Measurements from ENCODE around the gene CISD2. TPM values are rescaled to one million over a fixed set of nuclear protein-coding genes. Genes with fewer than 3 reads are reported as not detected.
A peak's percentile ranks its signal among the peaks of the same experiment; 100 is the strongest.
"Not testable (repeated sequence)": the region's sequence is repeated elsewhere in the genome, so short reads cannot be mapped to it uniquely, and the experiment has no call there.

The CISD2 gene
- total RNA-seq, 5 donors from 2014 or later (not counting 1 experiment from before 2014, with no cell fraction given): 12.2 to 14.2 (median 13.1) TPM

GRCh38 chr4:102867278-102868152 is 1.3 kb upstream of the CISD2 start:
- 63% methylated on average over 4 of the region's 12 CpGs for WGBS (ENCODE audit: insufficient coverage)
- Mint-ChIP-seq H3K4me1 (peaks cover 48 to 65% (median 63%) of the 10 kb centered on the region in 3 donors), H3K27me3 (no peaks in the 10 kb centered on the region), H3K36me3 (peaks cover 2% of the 10 kb centered on the region), H3K27ac (peak overlapping the region; percentile 95 to 96), H3K9me3 (no peaks in the 10 kb centered on the region), H3K4me3 (peak overlapping the region; percentile 91 to 98 (median 96))
- H3K4me3 ChIP-seq (ENCODE audit: control insufficient read depth in 1 of 2, extremely low read depth in 1 of 2, low read length in 1 of 2): peak overlapping the region; percentile 85 to 87
- H3K36me3 ChIP-seq (ENCODE audit: control insufficient read depth in 2 of 2, extremely low read depth in 1 of 2, insufficient read depth in 1 of 2, low read length in 1 of 2): no peaks in the 10 kb centered on the region
- no peak for ATAC-seq (replicated peaks in 1 of 4)
- H3K4me1 ChIP-seq (ENCODE audit: control insufficient read depth in 1 of 2, extremely low read depth in 1 of 2, insufficient read depth in 2 of 2, low read length in 2 of 2): peaks cover 14 to 39% of the 10 kb centered on the region in 2 experiments
- POLR2A ChIA-PET: interaction anchor here (0.6 to 3.5 kb wide), 6 partner anchors 16 to 443 kb away, joined by 3 to 65 read pairs (median 5); partner anchors contain the start of gene UBE2D3 (in 1 of the 2)
- no peaks in the 10 kb centered on the region for H3K9me3 ChIP-seq
- peak in 1 of 35 experiments; percentile 16 for DNase-seq
- CTCF ChIA-PET: interaction anchor here (0.6 to 3.2 kb wide), 3 partner anchors 27 to 436 kb away, joined by 3 to 36 read pairs (median 7); partner anchors contain the start of gene UBE2D3 (in 1 of the 2)
- H3K27me3 ChIP-seq (replicated peaks in 1 of 2; ENCODE audit: control insufficient read depth in 2 of 2, extremely low read depth in 1 of 2, insufficient read depth in 2 of 2, low read length in 1 of 2): no peaks in the 10 kb centered on the region
- H3K27ac ChIP-seq (ENCODE audit: low read length): peak overlapping the region; percentile 93

- H3K9me3 ChIP-seq: no peaks in the 10 kb centered on the region
- Mint-ChIP-seq H3K4me1 (peaks cover 55 to 69% (median 67%) of the 10 kb centered on the region in 3 donors), H3K4me3 (peak overlapping the region; percentile 91 to 98 (median 96)), H3K27ac (peak overlapping the region; percentile 95 to 96), H3K9me3 (no peaks in the 10 kb centered on the region), H3K36me3 (peaks cover 6% of the 10 kb centered on the region), H3K27me3 (no peaks in the 10 kb centered on the region)
- 7% methylated on average over 13 of the region's 23 CpGs for WGBS (ENCODE audit: insufficient coverage)
- peaks cover 14 to 39% of the 10 kb centered on the region in 2 experiments for H3K4me1 ChIP-seq (ENCODE audit: control insufficient read depth in 1 of 2, extremely low read depth in 1 of 2, insufficient read depth in 2 of 2, low read length in 2 of 2)
- no peaks in the 10 kb centered on the region for H3K27me3 ChIP-seq (replicated peaks in 1 of 2; ENCODE audit: control insufficient read depth in 2 of 2, extremely low read depth in 1 of 2, insufficient read depth in 2 of 2, low read length in 1 of 2)
- peak overlapping the region; percentile 93 for H3K27ac ChIP-seq (ENCODE audit: low read length)
- CTCF ChIA-PET: interaction anchor here (0.6 to 3.2 kb wide), 6 partner anchors 27 to 437 kb away, joined by 3 to 36 read pairs (median 6); partner anchors contain the start of genes MANBA (in 1 of the 2) and UBE2D3 (in 1 of the 2)
- peak in 10 of 35 experiments; percentile 0 to 15 (median 2) for DNase-seq
- H3K4me3 ChIP-seq (ENCODE audit: control insufficient read depth in 1 of 2, extremely low read depth in 1 of 2, low read length in 1 of 2): peak overlapping the region; percentile 85 to 87
- no peaks in the 10 kb centered on the region for H3K36me3 ChIP-seq (ENCODE audit: control insufficient read depth in 2 of 2, extremely low read depth in 1 of 2, insufficient read depth in 1 of 2, low read length in 1 of 2)
- POLR2A ChIA-PET: interaction anchor here (0.6 to 3.5 kb wide), 6 partner anchors 41 to 444 kb away, joined by 3 to 65 read pairs (median 6); partner anchors contain the start of genes MANBA (in 1 of the 2) and UBE2D3 (in 1 of the 2)
- peak in 2 of 4 experiments; percentile 36 to 45 for ATAC-seq (replicated peaks in 1 of 4)
These were observed 525 bp upstream of the CISD2 start for GRCh38 chr4:102868153-102868780.

- 4% methylated on average over 2 of the region's 19 CpGs for WGBS (ENCODE audit: insufficient coverage)
- H3K4me3 Mint-ChIP-seq: peak overlapping the region; percentile 91 to 98 (median 96)
These were observed 891 bp downstream of the CISD2 start for GRCh38 chr4:102869569-102870197.

GRCh38 chr4:102871772-102872171 is 3.0 kb downstream of the CISD2 start:
- POLR2A ChIA-PET: interaction anchor here in 1 of 2 donors (1.8 kb wide), 1 partner anchor 44 kb away, joined by 6 read pairs; the partner anchor contains the start of gene UBE2D3
- Mint-ChIP-seq H3K9me3 (no peaks in the 10 kb centered on the region), H3K4me3 (no peak overlapping the region), H3K27ac (peak overlapping the region in 1 of 2 donors; percentile 9), H3K36me3 (peaks cover 37% of the 10 kb centered on the region), H3K4me1 (peaks cover 31 to 57% (median 53%) of the 10 kb centered on the region in 3 donors), H3K27me3 (no peaks in the 10 kb centered on the region)
- ATAC-seq (replicated peaks in 1 of 4) (no peak), DNase-seq (no peak)
- CTCF ChIA-PET: no interaction called here
- whole genome bisulfite sequencing (ENCODE audit: insufficient coverage): no CpG with 5 or more reads among the region's 2 CpGs
- no peaks in the 10 kb centered on the region for H3K9me3 ChIP-seq
- no peaks in the 10 kb centered on the region for H3K27me3 ChIP-seq (replicated peaks in 1 of 2; ENCODE audit: control insufficient read depth in 2 of 2, extremely low read depth in 1 of 2, insufficient read depth in 2 of 2, low read length in 1 of 2)
- no peak overlapping the region for H3K27ac ChIP-seq (ENCODE audit: low read length)
- peaks cover 14 to 23% of the 10 kb centered on the region in 2 experiments for H3K4me1 ChIP-seq (ENCODE audit: control insufficient read depth in 1 of 2, extremely low read depth in 1 of 2, insufficient read depth in 2 of 2, low read length in 2 of 2)
- H3K4me3 ChIP-seq (ENCODE audit: control insufficient read depth in 1 of 2, extremely low read depth in 1 of 2, low read length in 1 of 2): no peak overlapping the region
- H3K36me3 ChIP-seq (ENCODE audit: control insufficient read depth in 2 of 2, extremely low read depth in 1 of 2, insufficient read depth in 1 of 2, low read length in 1 of 2): peaks cover 0 to 14% of the 10 kb centered on the region in 2 donors

More at GRCh38 chr4:102869569-102870197, 891 bp downstream of the CISD2 start:
- H3K36me3 Mint-ChIP-seq: peaks cover 17% of the 10 kb centered on the region
- H3K27me3 Mint-ChIP-seq: no peaks in the 10 kb centered on the region
- peak overlapping the region; percentile 85 to 87 for H3K4me3 ChIP-seq (ENCODE audit: control insufficient read depth in 1 of 2, extremely low read depth in 1 of 2, low read length in 1 of 2)
- ATAC-seq (replicated peaks in 1 of 4) (peak in 2 of 4 experiments; percentile 21 to 34), DNase-seq (peak in 2 of 35 experiments; percentile 3 to 29)
- peaks cover 14 to 37% of the 10 kb centered on the region in 2 experiments for H3K4me1 ChIP-seq (ENCODE audit: control insufficient read depth in 1 of 2, extremely low read depth in 1 of 2, insufficient read depth in 2 of 2, low read length in 2 of 2)
- no peaks in the 10 kb centered on the region for H3K9me3 Mint-ChIP-seq
- H3K27ac Mint-ChIP-seq: peak overlapping the region; percentile 98 to 99
- H3K36me3 ChIP-seq (ENCODE audit: control insufficient read depth in 2 of 2, extremely low read depth in 1 of 2, insufficient read depth in 1 of 2, low read length in 1 of 2): peaks cover 0 to 1% of the 10 kb centered on the region in 2 donors
- H3K27me3 ChIP-seq (replicated peaks in 1 of 2; ENCODE audit: control insufficient read depth in 2 of 2, extremely low read depth in 1 of 2, insufficient read depth in 2 of 2, low read length in 1 of 2): no peaks in the 10 kb centered on the region
- no peaks in the 10 kb centered on the region for H3K9me3 ChIP-seq
- peak overlapping the region; percentile 93 for H3K27ac ChIP-seq (ENCODE audit: low read length)
- POLR2A ChIA-PET: interaction anchor here (0.6 to 3.5 kb wide), 11 partner anchors 8 to 439 kb away, joined by 3 to 65 read pairs (median 7); partner anchors contain the start of genes UBE2D3 (in 2 of the 2) and MANBA (in 1 of the 2)
- CTCF ChIA-PET: interaction anchor here in 1 of 2 donors (0.7 to 3.2 kb wide), 8 partner anchors 14 to 439 kb away, joined by 3 to 36 read pairs (median 4); partner anchors contain the start of genes MANBA, SLC9B2 and UBE2D3
- peaks cover 52 to 68% (median 67%) of the 10 kb centered on the region in 3 donors for H3K4me1 Mint-ChIP-seq

GRCh38 chr4:102877477-102878106 is 8.8 kb downstream of the CISD2 start:
- H3K9me3 ChIP-seq; DNase-seq; H3K27me3 Mint-ChIP-seq; H3K4me3 ChIP-seq (ENCODE audit: control insufficient read depth in 1 of 2, extremely low read depth in 1 of 2, low read length in 1 of 2); H3K4me1 ChIP-seq (ENCODE audit: control insufficient read depth in 1 of 2, extremely low read depth in 1 of 2, insufficient read depth in 2 of 2, low read length in 2 of 2); H3K27ac Mint-ChIP-seq; ATAC-seq (replicated peaks in 1 of 4); H3K4me3 Mint-ChIP-seq; H3K27ac ChIP-seq (ENCODE audit: low read length); H3K27me3 ChIP-seq (replicated peaks in 1 of 2; ENCODE audit: control insufficient read depth in 2 of 2, extremely low read depth in 1 of 2, insufficient read depth in 2 of 2, low read length in 1 of 2); CTCF ChIA-PET; H3K9me3 Mint-ChIP-seq: not testable (repeated sequence)
- Mint-ChIP-seq H3K4me1 (peaks cover 7 to 23% (median 21%) of the 10 kb centered on the region in 3 donors), H3K36me3 (peaks cover 49% of the 10 kb centered on the region)
- POLR2A ChIA-PET: interaction anchor here in 1 of 2 donors (0.7 kb wide), 1 partner anchor 8 kb away, joined by 9 read pairs; no protein-coding TSS in a partner anchor
- peaks cover 0 to 15% of the 10 kb centered on the region in 2 donors for H3K36me3 ChIP-seq (ENCODE audit: control insufficient read depth in 2 of 2, extremely low read depth in 1 of 2, insufficient read depth in 1 of 2, low read length in 1 of 2)
- WGBS (ENCODE audit: insufficient coverage): 100% methylated on average over 1 of the region's 3 CpGs
